HG02759 (cell line): ENCODE measurements around the gene ANKRD24.
"Not testable (repeated sequence)": the region's sequence is repeated elsewhere in the genome, so short reads cannot be mapped to it uniquely, and the experiment has no call there.

Source experiments
- ATAC-seq: cut with Tn5 transposase; IDR thresholded peaks from one replicate; pipeline ENCODE4 v1.9.1; 2021; ENCODE audit warnings: mild to moderate bottlenecking, moderate library complexity; ENCODE audit not compliant: unreplicated experiment

The ANKRD24 gene

DNA sequence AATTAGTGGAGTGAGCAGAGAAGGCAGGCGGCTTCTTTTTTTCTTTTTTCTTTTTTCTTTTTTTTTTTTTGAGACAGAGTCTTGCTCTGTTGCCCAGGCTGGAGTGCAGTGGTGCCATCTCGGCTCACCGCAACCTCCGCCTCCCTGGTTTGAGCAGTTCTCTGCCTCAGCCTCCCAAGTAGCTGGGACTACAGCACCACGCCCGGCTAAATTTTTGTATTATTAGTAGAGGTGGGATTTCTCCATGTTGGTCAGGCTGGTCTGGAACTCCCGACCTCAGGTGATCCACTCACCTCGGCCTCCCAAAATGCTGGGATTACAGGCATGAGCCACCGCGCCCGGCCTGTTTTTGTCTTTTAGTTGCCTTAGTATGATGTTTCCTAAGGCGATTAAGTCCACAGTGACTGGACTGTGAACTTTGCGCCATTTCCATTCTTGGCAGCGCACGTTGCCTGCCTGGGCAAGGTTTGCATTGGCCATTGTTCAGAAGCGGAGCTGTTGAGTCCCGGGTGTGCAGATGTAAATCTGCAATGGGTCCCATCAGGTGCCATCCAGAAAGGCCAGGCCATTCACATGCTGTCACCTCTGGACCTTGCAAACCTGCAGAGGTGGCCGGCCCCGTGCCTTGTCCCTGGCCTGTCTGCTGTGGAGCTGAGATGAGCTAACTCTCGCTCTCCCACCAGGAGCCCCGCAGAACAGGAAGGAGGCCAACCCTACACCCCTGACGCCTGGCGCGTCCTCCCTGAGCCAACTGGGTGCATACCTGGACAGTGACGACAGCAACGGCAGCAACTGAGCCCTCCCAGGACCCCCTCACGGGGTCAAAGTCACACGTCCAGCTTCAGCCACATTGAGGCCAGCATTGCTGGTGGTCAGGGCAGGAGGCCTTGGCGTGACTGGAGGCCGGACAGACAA, 85.7 kb downstream of the ANKRD24 start:
- no peak for ATAC-seq

- no peak for ATAC-seq
Observed at GRCh38 chr19:4268816-4269430, 86.4 kb downstream of the ANKRD24 start.

DNA sequence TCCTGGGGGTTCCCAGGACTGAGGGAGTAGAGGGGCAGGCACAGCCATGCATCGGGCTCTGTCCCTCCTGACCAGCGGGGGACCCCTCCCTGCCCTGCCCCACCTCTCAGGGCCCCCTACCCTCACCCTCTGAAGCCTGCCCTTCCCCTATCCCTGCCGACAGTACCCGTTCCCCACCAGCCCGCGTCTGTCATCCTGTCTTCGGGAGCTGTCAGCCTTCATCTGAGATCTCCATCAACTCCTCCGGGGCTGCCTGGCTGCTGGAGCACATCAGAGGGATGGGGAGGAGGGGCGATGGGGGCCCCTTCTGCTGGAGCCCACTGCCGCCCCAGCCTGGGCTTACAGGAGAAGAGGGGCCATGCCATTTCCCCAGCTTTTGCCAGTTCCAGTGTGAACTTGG, 90.4 kb downstream of the ANKRD24 start:
- ATAC-seq, result no peak

DNA sequence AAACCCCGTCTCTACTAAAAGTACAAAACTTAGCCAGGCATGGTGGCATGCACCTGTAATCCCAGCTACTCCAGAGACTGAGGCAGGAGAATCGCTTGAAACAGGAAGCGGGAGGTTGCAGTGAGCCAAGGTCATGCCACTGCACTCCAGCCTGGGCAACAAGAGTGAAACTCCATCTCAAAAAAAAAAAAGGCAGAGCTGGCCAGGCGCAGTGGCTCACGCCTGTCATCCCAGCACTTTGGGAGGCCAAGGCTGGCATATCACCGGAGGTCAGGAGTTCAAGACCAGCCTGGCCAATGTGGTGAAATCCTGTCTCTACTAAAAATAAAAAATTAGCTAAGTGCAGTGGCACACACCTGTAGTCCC, 91.8 kb downstream of the ANKRD24 start:
- ATAC-seq, result not testable (repeated sequence)
